ENCODE measurements around the gene FSTL1.

The FSTL1 gene

GRCh38 chr3:120415756-120416155 lies 35.0 kb downstream of the FSTL1 start:
- peaks cover 10% of the 10 kb centered on the region for H3K4me1 ChIP-seq (ENCODE audit: insufficient read depth, low read length, severe bottlenecking)
- H3K9me3 ChIP-seq (ENCODE audit: low read length) = no peaks in the 10 kb centered on the region
- H3K79me2 ChIP-seq (ENCODE audit: insufficient read depth, low read length) = no peaks in the 10 kb centered on the region
- H3K36me3 ChIP-seq (ENCODE audit: insufficient read depth, low read length) = no peaks in the 10 kb centered on the region
- TF ChIP-seq CTCF (IDR thresholded peaks at IDR 0.05; ENCODE audit: low read length) = no peak
- no peak for TF ChIP-seq EZH2 (IDR thresholded peaks at IDR 0.05; ENCODE audit: borderline replicate concordance, low read length)
- no peaks in the 10 kb centered on the region for H3K9me2 ChIP-seq (ENCODE audit: low read depth, low read length)
- H3K4me2 ChIP-seq (ENCODE audit: low read length) = no peak overlapping the region
- H3K9ac ChIP-seq (ENCODE audit: low read length) = no peak overlapping the region
- H3K27me3 ChIP-seq (ENCODE audit: insufficient read depth, low read length) = no peaks in the 10 kb centered on the region
- H3F3A ChIP-seq (ENCODE audit: insufficient read depth, low read length) = no peaks in the 10 kb centered on the region
- H4K20me1 ChIP-seq (ENCODE audit: insufficient read depth, low read length) = no peaks in the 10 kb centered on the region
- no peak overlapping the region for H2AFZ ChIP-seq (ENCODE audit: low read length)
- H3K27ac ChIP-seq (ENCODE audit: low read depth, low read length, poor library complexity, severe bottlenecking) = no peak overlapping the region
- no peak overlapping the region for H3K4me3 ChIP-seq (ENCODE audit: low read depth, low read length, poor library complexity, severe bottlenecking)

DNA sequence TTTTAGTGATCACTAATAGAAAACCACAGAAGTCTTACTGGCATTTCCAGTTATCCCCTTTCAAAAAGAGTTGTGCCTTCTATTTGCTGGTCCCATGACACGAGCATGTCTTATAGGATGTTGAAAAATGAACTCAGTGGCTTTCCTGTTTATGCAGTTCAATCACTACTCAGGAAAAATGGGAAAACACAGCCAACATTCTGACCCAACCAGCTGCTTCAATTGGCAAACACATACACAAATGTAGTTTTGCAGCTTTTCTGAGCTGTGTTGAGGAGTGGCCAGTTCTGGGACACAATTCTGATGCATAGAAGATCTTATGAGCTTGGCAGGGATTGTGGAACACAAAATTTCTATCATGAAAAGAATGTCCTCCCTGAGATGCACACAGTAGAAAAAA lies 40.3 kb downstream of the FSTL1 start:
- Histone ChIP-seq H3K27me3 (ENCODE audit: insufficient read depth, low read length) (no peaks in the 10 kb centered on the region), H3F3A (ENCODE audit: insufficient read depth, low read length) (no peaks in the 10 kb centered on the region), H3K36me3 (ENCODE audit: insufficient read depth, low read length) (no peaks in the 10 kb centered on the region)

DNA sequence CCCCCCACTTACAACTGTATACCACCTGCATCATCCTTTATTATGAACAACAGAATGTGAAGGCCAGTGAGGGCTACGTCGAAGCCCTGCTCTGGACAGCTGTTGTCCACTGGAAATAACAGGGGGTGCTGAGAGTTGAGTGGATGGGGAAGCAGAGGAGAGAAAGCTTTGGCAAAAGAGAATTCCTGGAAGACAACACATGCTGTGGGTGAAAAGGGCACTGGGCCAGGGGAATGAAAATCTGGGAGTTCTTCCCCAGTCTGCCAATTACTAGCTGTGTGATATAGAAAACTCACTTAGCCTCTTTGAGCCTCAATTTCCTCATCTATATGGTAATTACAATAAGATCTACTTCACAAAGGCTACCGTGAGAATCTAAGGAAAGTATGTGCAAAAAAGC lies 40.7 kb downstream of the FSTL1 start:
- Histone ChIP-seq H3K36me3 (ENCODE audit: insufficient read depth, low read length) (no peaks in the 10 kb centered on the region), H3K9me3 (ENCODE audit: low read length) (no peaks in the 10 kb centered on the region), H3K79me2 (ENCODE audit: insufficient read depth, low read length) (no peaks in the 10 kb centered on the region), H3K9ac (ENCODE audit: low read length) (no peak overlapping the region), H3K27me3 (ENCODE audit: insufficient read depth, low read length) (no peaks in the 10 kb centered on the region), H3K27ac (ENCODE audit: low read depth, low read length, poor library complexity, severe bottlenecking) (no peak overlapping the region), H3K4me2 (ENCODE audit: low read length) (no peak overlapping the region), H3K4me3 (ENCODE audit: low read depth, low read length, poor library complexity, severe bottlenecking) (no peak overlapping the region), H3F3A (ENCODE audit: insufficient read depth, low read length) (no peaks in the 10 kb centered on the region), H3K9me2 (ENCODE audit: low read depth, low read length) (no peaks in the 10 kb centered on the region), H3K4me1 (ENCODE audit: insufficient read depth, low read length, severe bottlenecking) (no peaks in the 10 kb centered on the region), H2AFZ (ENCODE audit: low read length) (no peak overlapping the region), H4K20me1 (ENCODE audit: insufficient read depth, low read length) (no peaks in the 10 kb centered on the region)
- TF ChIP-seq EZH2 (IDR thresholded peaks at IDR 0.05; ENCODE audit: borderline replicate concordance, low read length) (no peak), CTCF (IDR thresholded peaks at IDR 0.05; ENCODE audit: low read length) (no peak)

More for the DNA sequence above, 40.3 kb downstream of the FSTL1 start:
- no peaks in the 10 kb centered on the region for H3K4me1 ChIP-seq (ENCODE audit: insufficient read depth, low read length, severe bottlenecking)
- no peak overlapping the region for H3K4me2 ChIP-seq (ENCODE audit: low read length)
- H3K79me2 ChIP-seq (ENCODE audit: insufficient read depth, low read length) = no peaks in the 10 kb centered on the region
- no peaks in the 10 kb centered on the region for H4K20me1 ChIP-seq (ENCODE audit: insufficient read depth, low read length)
- no peak overlapping the region for H2AFZ ChIP-seq (ENCODE audit: low read length)
- H3K9me2 ChIP-seq (ENCODE audit: low read depth, low read length) = no peaks in the 10 kb centered on the region
- H3K9ac ChIP-seq (ENCODE audit: low read length) = no peak overlapping the region
- H3K9me3 ChIP-seq (ENCODE audit: low read length) = no peaks in the 10 kb centered on the region
- TF ChIP-seq EZH2 (IDR thresholded peaks at IDR 0.05; ENCODE audit: borderline replicate concordance, low read length) = no peak
- TF ChIP-seq CTCF (IDR thresholded peaks at IDR 0.05; ENCODE audit: low read length) = no peak
- no peak overlapping the region for H3K27ac ChIP-seq (ENCODE audit: low read depth, low read length, poor library complexity, severe bottlenecking)
- H3K4me3 ChIP-seq (ENCODE audit: low read depth, low read length, poor library complexity, severe bottlenecking) = no peak overlapping the region

Data from OCI-LY1 (cell line).